SK-N-SH treated with all-trans-retinoic acid at 6 μM for 48 hours (cell line): ENCODE results near the gene C2CD4B.

Experiments
- ATAC-seq: fragments of 200-7000 bp; cut with Tn5 transposase; 3 replicates; pipeline ENCODE4 v1.9.1; 2020; ENCODE audit warnings: mild to moderate bottlenecking, moderate library complexity
- ARNTL ChIP-seq: fragments of 450-650 bp; formaldehyde crosslinking; IDR thresholded peaks from 2 replicates; pipeline ENCODE4 v1.5.0; 2020; ENCODE audit warnings: low read depth, mild to moderate bottlenecking, moderate library complexity, borderline replicate concordance
- CSDC2 ChIP-seq: fragments of 250-450 bp; sonication (Bioruptor Pico); IDR thresholded peaks from 2 replicates; pipeline ENCODE4 v1.5.0; 2020; ENCODE audit warnings: mild to moderate bottlenecking, moderate library complexity
- ESRRG ChIP-seq: fragments of 250-450 bp; sonication (Bioruptor Pico); IDR thresholded peaks from 2 replicates; pipeline ENCODE4 v1.6.1; 2021; ENCODE audit warnings: mild to moderate bottlenecking
- GLIS3 ChIP-seq: fragments of 250-450 bp; sonication (Bioruptor Pico); IDR thresholded peaks from 2 replicates; pipeline ENCODE4 v1.5.0; 2020; ENCODE audit warnings: mild to moderate bottlenecking, moderate library complexity
- ISL1 ChIP-seq: fragments of 250-450 bp; sonication (Bioruptor Pico); IDR thresholded peaks from 2 replicates; pipeline ENCODE4 v2.1.2; 2022; ENCODE audit warnings: mild to moderate bottlenecking, moderate library complexity
- OSR1 ChIP-seq: fragments of 250-450 bp; sonication (Bioruptor Pico); IDR thresholded peaks from 2 replicates; pipeline ENCODE4 v1.8.0; 2022; ENCODE audit warnings: moderate library complexity, mild to moderate bottlenecking, inconsistent platforms
- PATZ1 ChIP-seq: fragments of 250-450 bp; sonication (Bioruptor Pico); IDR thresholded peaks from 2 replicates; pipeline ENCODE4 v1.8.0; 2020; ENCODE audit warnings: mild to moderate bottlenecking, moderate library complexity, borderline replicate concordance
- POU6F1 ChIP-seq: fragments of 250-450 bp; sonication (Bioruptor Pico); IDR thresholded peaks from 2 replicates; pipeline ENCODE4 v1.8.0; 2021; ENCODE audit warnings: low read depth, mild to moderate bottlenecking, moderate library complexity, borderline replicate concordance
- PPARA ChIP-seq: fragments of 250-450 bp; sonication (Bioruptor Pico); IDR thresholded peaks from 2 replicates; pipeline ENCODE4 v1.5.0; 2020; ENCODE audit warnings: mild to moderate bottlenecking, borderline replicate concordance
- RARB ChIP-seq: fragments of 250-450 bp; sonication (Bioruptor Pico); IDR thresholded peaks from 2 replicates; pipeline ENCODE4 v1.8.0; 2021; ENCODE audit warnings: mild to moderate bottlenecking, moderate library complexity
- SNAI2 ChIP-seq: fragments of 250-450 bp; sonication (Bioruptor Pico); IDR thresholded peaks from 2 replicates; pipeline ENCODE4 v1.5.0; 2020; ENCODE audit warnings: mild to moderate bottlenecking, moderate library complexity
- TOX ChIP-seq: fragments of 250-450 bp; sonication (Bioruptor Pico); IDR thresholded peaks from 2 replicates; pipeline ENCODE4 v1.8.0; 2021; ENCODE audit warnings: mild to moderate bottlenecking, moderate library complexity, borderline replicate concordance
- ZC3H10 ChIP-seq: fragments of 250-450 bp; sonication (Bioruptor Pico); IDR thresholded peaks from 2 replicates; pipeline ENCODE4 v1.5.1; 2021; ENCODE audit warnings: mild to moderate bottlenecking, moderate library complexity
- ZFP3 ChIP-seq: fragments of 250-450 bp; sonication (Bioruptor Pico); IDR thresholded peaks from 2 replicates; pipeline ENCODE4 v1.5.0; 2020; ENCODE audit warnings: mild to moderate bottlenecking, moderate library complexity
- ZFP30 ChIP-seq: fragments of 450-650 bp; formaldehyde crosslinking; IDR thresholded peaks from 2 replicates; pipeline ENCODE4 v1.5.0; 2022; ENCODE audit warnings: mild to moderate bottlenecking, moderate library complexity
- ZNF70 ChIP-seq: fragments of 450-650 bp; formaldehyde crosslinking; IDR thresholded peaks from 2 replicates; pipeline ENCODE4 v1.5.0; 2020; ENCODE audit warnings: mild to moderate bottlenecking, moderate library complexity
- TF ChIP-seq, protein P1 (sequence below): fragments of 250-450 bp; sonication (Bioruptor Pico); IDR thresholded peaks from 2 replicates; pipeline ENCODE4 v1.5.1; 2021; ENCODE audit warnings: mild to moderate bottlenecking, moderate library complexity
- TF ChIP-seq, protein P2 (sequence below): fragments of 250-450 bp; sonication (Bioruptor Pico); IDR thresholded peaks from 2 replicates; pipeline ENCODE4 v1.5.1; 2020; ENCODE audit warnings: low read depth, mild to moderate bottlenecking, moderate library complexity
- TF ChIP-seq, protein P3 (sequence below): fragments of 250-450 bp; sonication (Bioruptor Pico); IDR thresholded peaks from 2 replicates; pipeline ENCODE4 v1.5.0; 2020; ENCODE audit warnings: mild to moderate bottlenecking, moderate library complexity

Gene C2CD4B

GRCh38 chr15:62165104-62165792, at the start of gene C2CD4B:
C2CD4B (minus strand) TSS chr15:62165285; CDS start chr15:62164984, 301 bp downstream.
- ATAC-seq = peak; percentile 65
- TF ChIP-seq POU6F1 (no peak), ZNF70 (CRISPR knock-in tag) (no peak), RARB (no peak), ESRRG (CRISPR knock-in tag) (no peak), ARNTL (CRISPR knock-in tag) (no peak), GLIS3 (CRISPR knock-in tag) (no peak)
- TF ChIP-seq, protein P1, sequence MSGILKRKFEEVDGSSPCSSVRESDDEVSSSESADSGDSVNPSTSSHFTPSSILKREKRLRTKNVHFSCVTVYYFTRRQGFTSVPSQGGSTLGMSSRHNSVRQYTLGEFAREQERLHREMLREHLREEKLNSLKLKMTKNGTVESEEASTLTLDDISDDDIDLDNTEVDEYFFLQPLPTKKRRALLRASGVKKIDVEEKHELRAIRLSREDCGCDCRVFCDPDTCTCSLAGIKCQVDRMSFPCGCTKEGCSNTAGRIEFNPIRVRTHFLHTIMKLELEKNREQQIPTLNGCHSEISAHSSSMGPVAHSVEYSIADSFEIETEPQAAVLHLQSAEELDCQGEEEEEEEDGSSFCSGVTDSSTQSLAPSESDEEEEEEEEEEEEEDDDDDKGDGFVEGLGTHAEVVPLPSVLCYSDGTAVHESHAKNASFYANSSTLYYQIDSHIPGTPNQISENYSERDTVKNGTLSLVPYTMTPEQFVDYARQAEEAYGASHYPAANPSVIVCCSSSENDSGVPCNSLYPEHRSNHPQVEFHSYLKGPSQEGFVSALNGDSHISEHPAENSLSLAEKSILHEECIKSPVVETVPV = no peak
- TF ChIP-seq, protein P2, sequence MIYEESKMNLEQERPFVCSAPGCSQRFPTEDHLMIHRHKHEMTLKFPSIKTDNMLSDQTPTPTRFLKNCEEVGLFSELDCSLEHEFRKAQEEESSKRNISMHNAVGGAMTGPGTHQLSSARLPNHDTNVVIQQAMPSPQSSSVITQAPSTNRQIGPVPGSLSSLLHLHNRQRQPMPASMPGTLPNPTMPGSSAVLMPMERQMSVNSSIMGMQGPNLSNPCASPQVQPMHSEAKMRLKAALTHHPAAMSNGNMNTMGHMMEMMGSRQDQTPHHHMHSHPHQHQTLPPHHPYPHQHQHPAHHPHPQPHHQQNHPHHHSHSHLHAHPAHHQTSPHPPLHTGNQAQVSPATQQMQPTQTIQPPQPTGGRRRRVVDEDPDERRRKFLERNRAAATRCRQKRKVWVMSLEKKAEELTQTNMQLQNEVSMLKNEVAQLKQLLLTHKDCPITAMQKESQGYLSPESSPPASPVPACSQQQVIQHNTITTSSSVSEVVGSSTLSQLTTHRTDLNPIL (CRISPR knock-in tag) = no peak

DNA sequence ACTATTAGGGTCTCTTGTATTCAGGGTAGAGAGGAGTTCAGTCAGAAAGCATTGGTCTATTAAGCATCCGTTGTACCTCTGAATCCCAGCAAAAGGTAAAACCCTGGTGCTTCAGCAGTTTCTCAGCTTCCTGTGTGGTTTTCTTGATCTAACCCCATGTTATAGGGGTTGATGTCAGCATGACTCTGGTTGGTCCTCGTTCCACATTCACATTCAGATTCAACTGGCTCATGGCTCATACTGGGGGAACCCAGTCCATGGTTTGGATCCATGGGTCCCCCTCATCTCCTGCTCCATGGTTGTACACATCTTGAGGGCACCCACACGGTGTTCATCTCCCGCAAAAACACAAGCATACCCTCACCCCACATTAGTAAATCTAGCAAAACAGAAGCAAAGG, 47.7 kb upstream of the C2CD4B start:
- TF ChIP-seq, protein P3, sequence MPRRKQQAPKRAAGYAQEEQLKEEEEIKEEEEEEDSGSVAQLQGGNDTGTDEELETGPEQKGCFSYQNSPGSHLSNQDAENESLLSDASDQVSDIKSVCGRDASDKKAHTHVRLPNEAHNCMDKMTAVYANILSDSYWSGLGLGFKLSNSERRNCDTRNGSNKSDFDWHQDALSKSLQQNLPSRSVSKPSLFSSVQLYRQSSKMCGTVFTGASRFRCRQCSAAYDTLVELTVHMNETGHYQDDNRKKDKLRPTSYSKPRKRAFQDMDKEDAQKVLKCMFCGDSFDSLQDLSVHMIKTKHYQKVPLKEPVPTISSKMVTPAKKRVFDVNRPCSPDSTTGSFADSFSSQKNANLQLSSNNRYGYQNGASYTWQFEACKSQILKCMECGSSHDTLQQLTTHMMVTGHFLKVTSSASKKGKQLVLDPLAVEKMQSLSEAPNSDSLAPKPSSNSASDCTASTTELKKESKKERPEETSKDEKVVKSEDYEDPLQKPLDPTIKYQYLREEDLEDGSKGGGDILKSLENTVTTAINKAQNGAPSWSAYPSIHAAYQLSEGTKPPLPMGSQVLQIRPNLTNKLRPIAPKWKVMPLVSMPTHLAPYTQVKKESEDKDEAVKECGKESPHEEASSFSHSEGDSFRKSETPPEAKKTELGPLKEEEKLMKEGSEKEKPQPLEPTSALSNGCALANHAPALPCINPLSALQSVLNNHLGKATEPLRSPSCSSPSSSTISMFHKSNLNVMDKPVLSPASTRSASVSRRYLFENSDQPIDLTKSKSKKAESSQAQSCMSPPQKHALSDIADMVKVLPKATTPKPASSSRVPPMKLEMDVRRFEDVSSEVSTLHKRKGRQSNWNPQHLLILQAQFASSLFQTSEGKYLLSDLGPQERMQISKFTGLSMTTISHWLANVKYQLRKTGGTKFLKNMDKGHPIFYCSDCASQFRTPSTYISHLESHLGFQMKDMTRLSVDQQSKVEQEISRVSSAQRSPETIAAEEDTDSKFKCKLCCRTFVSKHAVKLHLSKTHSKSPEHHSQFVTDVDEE (CRISPR knock-in tag) = no peak
- TF ChIP-seq ARNTL (CRISPR knock-in tag) (no peak), GLIS3 (CRISPR knock-in tag) (no peak), TOX (CRISPR knock-in tag) (no peak), PPARA (no peak), ZFP30 (CRISPR knock-in tag) (no peak), POU6F1 (no peak), ZC3H10 (CRISPR knock-in tag) (no peak), ZFP3 (CRISPR knock-in tag) (no peak), ESRRG (CRISPR knock-in tag) (no peak), SNAI2 (no peak), ISL1 (CRISPR knock-in tag) (no peak), CSDC2 (CRISPR knock-in tag) (no peak)
- TF ChIP-seq, protein P1 = no peak
- TF ChIP-seq, protein P2 (CRISPR knock-in tag) = no peak
- ATAC-seq = no peak

GRCh38 chr15:62211348-62211747, 46.3 kb upstream of the C2CD4B start:
- ATAC-seq = no peak
- TF ChIP-seq PATZ1 (CRISPR knock-in tag) = no peak
- TF ChIP-seq ZFP30 (CRISPR knock-in tag) = no peak
- no peak for TF ChIP-seq POU6F1
- no peak for TF ChIP-seq CSDC2 (CRISPR knock-in tag)
- TF ChIP-seq GLIS3 (CRISPR knock-in tag) = no peak
- TF ChIP-seq, protein P2 (CRISPR knock-in tag) = no peak
- no peak for TF ChIP-seq ARNTL (CRISPR knock-in tag)
- no peak for TF ChIP-seq ISL1 (CRISPR knock-in tag)
- TF ChIP-seq OSR1 (CRISPR knock-in tag) = no peak
